Stimulated activated CD8-positive, alpha-beta memory T cell treated with anti-CD3 and anti-CD28 coated beads, Interleukin-4, amount 100 ng/mL, for 48 hours (primary cell): ENCODE measurements around the gene OLFM3.

Experiments used
- DNase-seq: peaks from one replicate; pipeline ENCODE4 v3.0.0-alpha.2; 2020

Gene OLFM3

DNA sequence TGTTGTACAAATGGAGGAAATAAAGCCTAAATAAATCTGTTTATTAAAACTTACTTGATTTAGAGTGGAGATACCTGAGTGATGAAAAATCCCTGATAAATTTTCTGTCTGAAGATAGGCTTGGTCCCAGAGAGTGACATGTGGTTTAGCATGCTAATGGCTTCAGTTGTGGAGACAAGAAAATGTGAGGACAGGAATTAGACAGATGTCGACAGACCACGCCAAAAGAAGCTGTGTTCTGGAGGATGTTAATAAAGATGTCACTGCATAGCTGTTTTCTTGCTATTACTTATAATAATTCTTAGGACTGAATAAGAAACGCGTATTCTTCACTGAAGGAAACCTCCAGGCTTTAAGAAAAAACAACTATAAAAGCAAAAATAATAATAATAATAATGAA, 154.9 kb downstream of the OLFM3 start:
- no peak for DNase-seq

GRCh38 chr1:101835988-101836387, 160.7 kb downstream of the OLFM3 start:
- no peak for DNase-seq

- DNase-seq = no peak
Observed at GRCh38 chr1:101833312-101833711, 163.4 kb downstream of the OLFM3 start.

- no peak for DNase-seq
Observed at GRCh38 chr1:101826416-101826815, 170.3 kb downstream of the OLFM3 start.

DNA sequence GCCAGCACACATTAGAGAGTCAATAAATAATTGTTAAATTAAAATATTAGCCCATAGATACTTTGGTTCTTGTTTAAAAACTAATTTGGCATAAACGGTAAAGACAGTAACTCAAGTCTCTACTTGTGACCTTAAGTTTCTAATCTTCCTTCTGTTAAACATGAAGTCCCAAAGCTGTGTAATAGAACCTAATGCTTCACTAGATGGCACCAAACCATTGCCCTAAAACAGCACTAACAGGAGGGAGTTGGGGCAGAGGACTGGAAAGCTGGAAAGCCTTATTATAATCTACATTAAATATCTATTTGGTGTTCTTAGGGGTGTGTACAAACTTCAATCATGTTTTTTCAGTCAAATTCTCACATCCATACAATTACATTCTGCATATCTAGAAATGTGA, 176.7 kb downstream of the OLFM3 start:
- DNase-seq = no peak

DNA sequence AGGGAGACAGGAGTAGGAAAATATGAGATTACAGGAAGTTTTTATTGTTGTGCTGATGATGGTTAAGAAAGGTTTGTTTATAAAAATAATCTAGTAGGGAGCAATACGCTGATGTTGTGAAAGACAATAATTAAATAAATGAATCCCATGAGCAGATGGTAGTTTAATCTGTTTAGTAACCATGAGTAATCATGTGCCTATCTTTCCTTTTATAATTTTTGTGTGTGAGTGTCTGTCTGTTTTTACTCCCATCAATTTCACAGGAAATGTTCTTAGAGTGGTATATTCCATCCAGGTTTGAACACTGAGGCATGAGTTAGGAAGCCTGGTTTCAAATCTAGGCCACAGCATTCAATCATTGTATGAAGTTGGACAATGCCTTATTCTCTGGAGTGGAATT, 180.5 kb downstream of the OLFM3 start:
- no peak for DNase-seq

DNA sequence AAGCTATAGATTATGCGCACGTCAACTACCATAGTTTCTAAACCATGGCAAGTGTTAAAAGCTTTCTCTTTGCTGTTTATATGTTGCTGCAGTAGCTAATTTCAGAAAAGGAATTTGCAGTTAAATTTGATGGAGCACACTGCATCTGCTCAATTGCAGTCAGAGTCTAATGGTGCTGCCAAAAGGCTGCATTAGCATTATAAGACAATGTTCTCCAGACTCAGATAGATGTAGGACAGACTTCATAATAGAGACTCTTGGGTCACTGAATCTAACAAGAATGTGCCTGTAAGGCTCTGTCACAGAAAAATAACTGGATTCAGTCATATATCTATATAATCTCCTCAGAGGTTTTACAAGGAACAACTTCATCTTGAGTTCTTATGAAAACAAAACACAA, 198.3 kb downstream of the OLFM3 start:
- DNase-seq = no peak

- no peak for DNase-seq
Observed at GRCh38 chr1:101797722-101798121, 199.0 kb downstream of the OLFM3 start.

DNA sequence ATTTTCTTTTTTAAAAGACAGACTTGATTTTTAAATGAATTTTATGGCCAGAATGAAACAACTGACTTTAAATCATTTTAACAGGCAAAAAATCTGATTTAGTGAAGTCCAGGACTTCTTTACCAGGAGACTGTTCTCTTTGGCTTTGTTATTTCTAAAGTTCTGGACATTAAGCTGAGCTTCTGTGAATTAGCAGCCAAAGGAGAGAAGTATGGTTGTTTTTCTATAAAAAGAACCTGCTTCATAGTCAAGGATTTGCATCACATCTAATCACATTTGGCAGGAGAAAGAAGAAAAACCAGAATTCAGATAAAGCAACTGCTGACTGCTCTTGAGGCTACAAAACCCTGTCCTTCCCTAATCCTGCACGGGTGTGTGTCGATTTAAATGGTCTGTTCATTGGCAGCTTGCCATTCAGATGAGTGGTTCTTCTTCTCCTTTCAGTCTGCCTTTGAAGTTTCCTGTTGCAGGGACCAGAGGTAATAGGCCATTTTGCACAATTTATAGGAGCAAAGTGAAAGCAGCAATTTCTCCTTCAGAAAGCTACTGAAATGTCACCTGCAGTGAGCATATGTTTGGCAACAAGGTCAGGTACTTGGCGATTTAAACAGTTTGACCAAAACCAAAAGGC, 215.4 kb downstream of the OLFM3 start:
- no peak for DNase-seq

- no peak for DNase-seq
Observed at GRCh38 chr1:101769520-101769919, 227.2 kb downstream of the OLFM3 start.

DNA sequence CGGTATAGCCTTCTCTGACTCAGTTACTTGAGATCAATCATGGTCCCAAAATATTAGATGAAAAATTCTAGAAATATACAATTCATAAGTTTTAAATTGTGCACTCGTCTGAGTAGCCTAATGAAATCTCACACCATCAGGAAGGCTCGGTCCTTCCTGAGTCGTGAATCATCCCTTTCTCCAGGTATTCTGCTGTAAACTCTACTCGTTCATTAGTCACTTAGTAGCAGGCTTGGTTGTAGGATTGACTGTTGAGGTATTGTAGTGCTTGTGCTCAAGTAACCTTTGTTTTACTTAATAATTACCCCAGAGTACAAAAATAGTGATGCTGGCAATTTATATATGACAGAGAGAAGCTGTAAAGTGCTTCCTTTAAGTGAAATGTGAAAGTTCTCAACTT, 238.7 kb downstream of the OLFM3 start:
- DNase-seq = no peak

- DNase-seq = no peak
Observed at GRCh38 chr1:101756411-101756810, 240.3 kb downstream of the OLFM3 start.
